Measurements from ENCODE around the gene ULK4.

Gene ULK4

DNA sequence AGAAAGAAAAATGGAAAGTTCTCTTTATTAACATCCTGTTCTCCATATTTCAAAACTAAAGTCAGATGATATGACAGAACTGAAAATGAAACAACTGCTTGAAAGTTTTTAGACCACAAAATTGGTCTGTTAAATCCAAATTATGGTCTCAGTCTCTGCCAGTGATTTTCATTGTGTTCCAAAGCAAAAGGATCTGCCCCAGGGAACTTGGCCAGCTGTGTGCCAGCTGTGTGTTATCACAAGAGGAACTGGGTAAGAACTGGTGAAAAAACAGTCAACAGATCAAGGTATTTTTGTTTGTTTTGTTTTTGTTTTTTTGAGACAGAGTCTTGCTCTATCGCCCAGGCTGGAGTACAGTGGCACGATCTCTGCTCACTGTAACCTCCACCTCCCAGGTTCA lies 439.3 kb downstream of the ULK4 start:
- Histone ChIP-seq H3K4me3 (ENCODE audit: insufficient read depth, low read length, poor library complexity, severe bottlenecking) (no peak overlapping the region), H3F3A (ENCODE audit: insufficient read depth) (no peaks in the 10 kb centered on the region)
- TF ChIP-seq, protein P1, sequence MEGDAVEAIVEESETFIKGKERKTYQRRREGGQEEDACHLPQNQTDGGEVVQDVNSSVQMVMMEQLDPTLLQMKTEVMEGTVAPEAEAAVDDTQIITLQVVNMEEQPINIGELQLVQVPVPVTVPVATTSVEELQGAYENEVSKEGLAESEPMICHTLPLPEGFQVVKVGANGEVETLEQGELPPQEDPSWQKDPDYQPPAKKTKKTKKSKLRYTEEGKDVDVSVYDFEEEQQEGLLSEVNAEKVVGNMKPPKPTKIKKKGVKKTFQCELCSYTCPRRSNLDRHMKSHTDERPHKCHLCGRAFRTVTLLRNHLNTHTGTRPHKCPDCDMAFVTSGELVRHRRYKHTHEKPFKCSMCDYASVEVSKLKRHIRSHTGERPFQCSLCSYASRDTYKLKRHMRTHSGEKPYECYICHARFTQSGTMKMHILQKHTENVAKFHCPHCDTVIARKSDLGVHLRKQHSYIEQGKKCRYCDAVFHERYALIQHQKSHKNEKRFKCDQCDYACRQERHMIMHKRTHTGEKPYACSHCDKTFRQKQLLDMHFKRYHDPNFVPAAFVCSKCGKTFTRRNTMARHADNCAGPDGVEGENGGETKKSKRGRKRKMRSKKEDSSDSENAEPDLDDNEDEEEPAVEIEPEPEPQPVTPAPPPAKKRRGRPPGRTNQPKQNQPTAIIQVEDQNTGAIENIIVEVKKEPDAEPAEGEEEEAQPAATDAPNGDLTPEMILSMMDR (IDR thresholded peaks at IDR 0.05; ENCODE audit: insufficient read depth, low read length, poor library complexity, severe bottlenecking): no peak
- TF ChIP-seq EZH2phosphoT487 (conservative IDR thresholded peaks at IDR 0.05; ENCODE audit: low read length): no peak

DNA sequence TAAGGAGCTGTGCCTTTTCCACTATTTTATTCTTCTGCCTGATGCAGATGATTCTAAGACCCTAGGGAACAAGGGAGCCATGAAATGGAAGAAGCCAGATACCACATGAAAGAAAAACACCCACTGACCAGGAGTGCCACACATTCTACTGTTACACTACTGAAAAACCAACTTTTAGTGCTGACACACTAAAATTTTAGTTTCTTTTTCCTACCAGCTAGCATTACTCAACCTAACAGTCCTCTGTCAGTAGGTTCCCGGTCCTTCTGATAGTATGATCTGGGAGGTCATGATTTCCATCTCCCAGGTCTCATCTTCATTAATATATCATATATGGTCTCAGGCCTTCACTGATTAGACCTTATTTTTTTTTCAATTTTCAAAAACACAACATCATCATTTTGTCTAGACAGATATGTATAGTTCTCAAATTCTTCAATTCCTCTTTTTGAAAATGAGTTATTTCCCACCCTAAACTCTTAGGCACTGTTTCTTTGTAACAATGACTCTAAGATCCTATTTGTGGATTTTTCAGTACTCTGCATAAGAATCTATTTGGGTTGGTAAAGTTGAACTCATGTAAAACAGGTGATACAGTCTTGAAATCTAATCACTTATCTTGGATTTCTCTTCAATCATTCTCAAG lies 440.8 kb downstream of the ULK4 start:
- Histone ChIP-seq H4K20me1 (ENCODE audit: low read depth, low read length) (no peaks in the 10 kb centered on the region), H3K9ac (ENCODE audit: low read length) (no peak overlapping the region), H3K27me3 (ENCODE audit: low read length) (no peaks in the 10 kb centered on the region), H3K36me3 (ENCODE audit: low read length) (no peaks in the 10 kb centered on the region), H3K9me2 (replicated peaks; ENCODE audit: insufficient read depth, low read length) (no peaks in the 10 kb centered on the region), H2AFZ (ENCODE audit: low read depth, low read length, severe bottlenecking) (no peak overlapping the region), H3K4me2 (ENCODE audit: low read depth, low read length, poor library complexity, severe bottlenecking) (no peak overlapping the region), H3F3A (ENCODE audit: insufficient read depth) (no peaks in the 10 kb centered on the region), H3K27ac (ENCODE audit: low read depth, low read length) (no peak overlapping the region), H3K79me2 (ENCODE audit: insufficient read depth, low read length) (no peaks in the 10 kb centered on the region), H3K9me3 (ENCODE audit: insufficient read depth, low read length) (no peaks in the 10 kb centered on the region), H3K4me3 (ENCODE audit: insufficient read depth, low read length, poor library complexity, severe bottlenecking) (no peak overlapping the region)
- no peak for TF ChIP-seq EZH2phosphoT487 (conservative IDR thresholded peaks at IDR 0.05; ENCODE audit: low read length)
- TF ChIP-seq, protein P1 (IDR thresholded peaks at IDR 0.05; ENCODE audit: insufficient read depth, low read length, poor library complexity, severe bottlenecking): no peak

More for the DNA sequence above, 439.3 kb downstream of the ULK4 start:
- no peaks in the 10 kb centered on the region for H3K79me2 ChIP-seq (ENCODE audit: insufficient read depth, low read length)
- H3K9ac ChIP-seq (ENCODE audit: low read length): no peak overlapping the region
- H3K27me3 ChIP-seq (ENCODE audit: low read length): no peaks in the 10 kb centered on the region
- H3K36me3 ChIP-seq (ENCODE audit: low read length): no peaks in the 10 kb centered on the region
- no peak overlapping the region for H3K27ac ChIP-seq (ENCODE audit: low read depth, low read length)
- H3K9me2 ChIP-seq (replicated peaks; ENCODE audit: insufficient read depth, low read length): no peaks in the 10 kb centered on the region
- no peaks in the 10 kb centered on the region for H4K20me1 ChIP-seq (ENCODE audit: low read depth, low read length)
- H3K4me2 ChIP-seq (ENCODE audit: low read depth, low read length, poor library complexity, severe bottlenecking): no peak overlapping the region
- H2AFZ ChIP-seq (ENCODE audit: low read depth, low read length, severe bottlenecking): no peak overlapping the region
- no peaks in the 10 kb centered on the region for H3K9me3 ChIP-seq (ENCODE audit: insufficient read depth, low read length)

DNA sequence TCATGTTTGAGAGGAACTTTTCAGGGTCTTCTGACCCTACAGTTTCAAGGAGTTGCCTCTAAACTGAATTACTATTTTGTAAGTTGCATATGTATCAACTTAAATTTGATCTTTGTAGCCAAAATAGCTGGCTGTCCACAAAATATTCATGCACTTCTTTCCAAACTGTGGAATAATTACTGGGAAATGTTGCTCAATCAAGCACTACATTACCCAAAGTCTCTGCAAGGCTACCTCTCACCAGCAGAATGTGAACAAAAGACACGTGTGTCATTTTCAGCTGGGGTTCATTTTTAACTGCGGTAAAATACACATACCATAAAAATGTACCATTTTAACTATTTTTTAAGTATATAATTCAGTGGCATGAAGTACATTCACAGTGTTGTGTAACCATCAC lies 442.2 kb downstream of the ULK4 start:
- Histone ChIP-seq H2AFZ (ENCODE audit: low read depth, low read length, severe bottlenecking) (no peak overlapping the region), H3K9ac (ENCODE audit: low read length) (no peak overlapping the region), H3K9me3 (ENCODE audit: insufficient read depth, low read length) (no peaks in the 10 kb centered on the region), H3K4me2 (ENCODE audit: low read depth, low read length, poor library complexity, severe bottlenecking) (no peak overlapping the region), H4K20me1 (ENCODE audit: low read depth, low read length) (no peaks in the 10 kb centered on the region), H3K36me3 (ENCODE audit: low read length) (no peaks in the 10 kb centered on the region), H3K27me3 (ENCODE audit: low read length) (no peaks in the 10 kb centered on the region), H3K27ac (ENCODE audit: low read depth, low read length) (no peak overlapping the region), H3K4me3 (ENCODE audit: insufficient read depth, low read length, poor library complexity, severe bottlenecking) (no peak overlapping the region), H3K9me2 (replicated peaks; ENCODE audit: insufficient read depth, low read length) (no peaks in the 10 kb centered on the region), H3K79me2 (ENCODE audit: insufficient read depth, low read length) (no peaks in the 10 kb centered on the region), H3F3A (ENCODE audit: insufficient read depth) (no peaks in the 10 kb centered on the region)
- no peak for TF ChIP-seq EZH2phosphoT487 (conservative IDR thresholded peaks at IDR 0.05; ENCODE audit: low read length)
- TF ChIP-seq, protein P1 (IDR thresholded peaks at IDR 0.05; ENCODE audit: insufficient read depth, low read length, poor library complexity, severe bottlenecking): no peak

All from SU-DHL-6 (cell line).